PC-9 (cell line): Measurements from ENCODE around the gene FGD4.

Source experiments
- CTCF ChIP-seq: fragments of 200-600 bp; sonication (generic); conservative IDR thresholded peaks from 2 replicates; pipeline ENCODE4 v1.6.1; 2017; ENCODE audit warnings: mixed run types, antibody characterized with exemption, mild to moderate bottlenecking, moderate library complexity
- EZH2 ChIP-seq: fragments of 200-600 bp; sonication (generic); IDR thresholded peaks from 2 replicates; pipeline ENCODE4 v1.8.0; 2017; ENCODE audit warnings: antibody characterized with exemption, low read depth

- TF ChIP-seq CTCF (no peak), EZH2 (no peak)
Observed at GRCh38 chr12:32558903-32559302, 159.5 kb downstream of the FGD4 start.
